Ovary (tissue), 9 donors: ENCODE measurements around the gene FATE1. TPM values are rescaled to one million over a fixed set of nuclear protein-coding genes. Genes with fewer than 3 reads are reported as not detected.

Source experiments
- DNase-seq, 5 donors: peaks; one replicate each; pipeline ENCODE4 v3.0.0-alpha.2; 2019 to 2020
- H3K27ac ChIP-seq, 2 donors: fragments of 200-600 bp; one replicate each; pipeline versions ENCODE4 v1.5.1 to v1.8.0; 2019 to 2022
- H3K27me3 ChIP-seq: fragments of 200-600 bp; one replicate; pipeline ENCODE4 v1.8.0; 2022
- H3K36me3 ChIP-seq: fragments of 200-600 bp; sonication (generic); one replicate; pipeline ENCODE4 v1.5.1; 2019
- H3K4me1 ChIP-seq: one replicate; pipeline ENCODE4 v1.8.1; 2013; ENCODE audit warnings: mild to moderate bottlenecking, moderate library complexity; ENCODE audit not compliant: insufficient read depth
- H3K4me3 ChIP-seq: fragments of 200-600 bp; sonication (generic); one replicate; pipeline ENCODE4 v1.5.1; 2017
- H3K9me3 ChIP-seq, 2 donors: fragments of 200-600 bp in 1 of 2; sonication (generic) in 1 of 2; one replicate each; pipeline versions ENCODE4 v1.5.1 to v1.8.1; 2013 to 2019; ENCODE audit warnings: mild to moderate bottlenecking in 1 of 2, moderate library complexity in 1 of 2
- EP300 ChIP-seq: sonication (generic); formaldehyde crosslinking; IDR thresholded peaks from one replicate; pipeline ENCODE4 v1.6.1; 2017; ENCODE audit warnings: antibody characterized with exemption
- POLR2A ChIP-seq: fragments of 450-650 bp; IDR thresholded peaks from one replicate; pipeline ENCODE4 v1.6.1; 2017; ENCODE audit warnings: antibody characterized with exemption, mild to moderate bottlenecking, moderate library complexity
- WGBS, 3 donors: extraction: QIAGEN DNeasy Blood & Tissue Kit in 1 of 3; methylation state at CpG; one replicate each; pipeline versions ENCODE4 v1.1.5 to v1.1.7; 2013 to 2017; 5-methylcytosine and 5-hydroxymethylcytosine counted together
- intact Hi-C, 4 donors: fragments of 100-400 bp; cut with DNase I; formaldehyde crosslinking; loops; one replicate each; pipeline versions ENCODE4 v1.11.0 to v1.15.1; 2022 to 2023
- polyA plus RNA-seq, 2 donors: library from polyadenylated mRNA; stranded (reverse); fragments of 200-250 nt in 1 of 2; fragments of 350-450 nt in 1 of 2; fragmentation: Illumina TruSeq in 1 of 2; extraction: RNeasy Lipid Tissue Mini Kit (QIAGEN cat#74804) in 1 of 2; gene quantifications; one replicate each; pipeline ENCODE4 v1.2.3, GENCODE V29; 2013 to 2014
- total RNA-seq, 7 donors: library from RNA; depleted of rRNA in 2 of 7; stranded (reverse); fragments of >200 nt in 2 of 7; fragmentation: NEBNext Ultra II Directional in 3 of 7; extraction: Animal tissue kit (Norgen Biotek cat#: 25700) in 3 of 7; gene quantifications; one replicate each; pipeline versions ENCODE4 v1.1.0 to v1.2.4, GENCODE V29; 2016 to 2023
- TF ChIP-seq, protein P1 (sequence below), 3 donors: fragments of 450-650 bp in 2 of 3; fragments of 200-600 bp in 1 of 3; IDR thresholded peaks; one replicate each; pipeline versions ENCODE4 v1.5.1 to v1.8.0; 2016 to 2022; ENCODE audit warnings: antibody characterized with exemption in 3 of 3, mild to moderate bottlenecking in 1 of 3
- donor health status: DM: no; HTN: no; CAD: no; lungs with moderate emphysema.
- donor health status: DM: no; HTN: no; CAD: no.
- donor health status: Bipolar disorder and iron deficiency.
- donor health status: DM: yes; HTN: yes; CAD: no.
- donor health status: DM: no; HTN: no; CAD: no.
- donor health status: DM: yes; HTN: yes; CAD: no.

The FATE1 gene
- total and polyA plus RNA-seq, 9 donors: 1.4 TPM; not detected in 8

DNA sequence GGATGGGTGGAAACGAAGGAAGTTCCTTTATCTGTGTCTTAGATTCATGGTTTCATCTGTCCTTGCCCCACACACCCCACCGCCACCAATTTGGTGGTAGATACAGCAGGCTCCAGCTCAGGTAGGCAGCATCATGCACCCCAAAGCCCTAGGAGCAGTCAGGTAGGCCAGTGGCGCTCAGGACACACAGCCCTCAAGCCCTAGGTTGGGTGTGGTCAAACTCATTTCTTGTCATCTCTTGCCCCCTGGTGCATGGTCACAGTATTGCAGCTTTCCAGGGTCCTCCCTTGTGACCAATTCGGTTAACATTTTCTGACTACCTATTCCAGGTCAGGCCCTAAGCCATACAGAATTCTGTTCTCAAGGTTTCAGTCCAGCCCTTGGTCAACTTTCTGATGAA is 35.0 kb upstream of the FATE1 start:
- Histone ChIP-seq H3K27ac (no peak overlapping the region), H3K9me3 (no peaks in the 10 kb centered on the region), H3K27me3 (no peaks in the 10 kb centered on the region), H3K4me1 (no peaks in the 10 kb centered on the region), H3K4me3 (no peak overlapping the region), H3K36me3 (no peaks in the 10 kb centered on the region)
- DNase-seq: peak in 1 of 5 donors; percentile 34
- 33 to 41% (median 41%) methylated on average over 4 of the region's 4 CpGs for WGBS, 3 donors
- TF ChIP-seq, protein P1, sequence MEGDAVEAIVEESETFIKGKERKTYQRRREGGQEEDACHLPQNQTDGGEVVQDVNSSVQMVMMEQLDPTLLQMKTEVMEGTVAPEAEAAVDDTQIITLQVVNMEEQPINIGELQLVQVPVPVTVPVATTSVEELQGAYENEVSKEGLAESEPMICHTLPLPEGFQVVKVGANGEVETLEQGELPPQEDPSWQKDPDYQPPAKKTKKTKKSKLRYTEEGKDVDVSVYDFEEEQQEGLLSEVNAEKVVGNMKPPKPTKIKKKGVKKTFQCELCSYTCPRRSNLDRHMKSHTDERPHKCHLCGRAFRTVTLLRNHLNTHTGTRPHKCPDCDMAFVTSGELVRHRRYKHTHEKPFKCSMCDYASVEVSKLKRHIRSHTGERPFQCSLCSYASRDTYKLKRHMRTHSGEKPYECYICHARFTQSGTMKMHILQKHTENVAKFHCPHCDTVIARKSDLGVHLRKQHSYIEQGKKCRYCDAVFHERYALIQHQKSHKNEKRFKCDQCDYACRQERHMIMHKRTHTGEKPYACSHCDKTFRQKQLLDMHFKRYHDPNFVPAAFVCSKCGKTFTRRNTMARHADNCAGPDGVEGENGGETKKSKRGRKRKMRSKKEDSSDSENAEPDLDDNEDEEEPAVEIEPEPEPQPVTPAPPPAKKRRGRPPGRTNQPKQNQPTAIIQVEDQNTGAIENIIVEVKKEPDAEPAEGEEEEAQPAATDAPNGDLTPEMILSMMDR (IDR thresholded peaks at IDR 0.05): peak in 1 of 3 donors; percentile 18
- no peak for TF ChIP-seq EP300
- intact Hi-C loops: no loop called here

DNA sequence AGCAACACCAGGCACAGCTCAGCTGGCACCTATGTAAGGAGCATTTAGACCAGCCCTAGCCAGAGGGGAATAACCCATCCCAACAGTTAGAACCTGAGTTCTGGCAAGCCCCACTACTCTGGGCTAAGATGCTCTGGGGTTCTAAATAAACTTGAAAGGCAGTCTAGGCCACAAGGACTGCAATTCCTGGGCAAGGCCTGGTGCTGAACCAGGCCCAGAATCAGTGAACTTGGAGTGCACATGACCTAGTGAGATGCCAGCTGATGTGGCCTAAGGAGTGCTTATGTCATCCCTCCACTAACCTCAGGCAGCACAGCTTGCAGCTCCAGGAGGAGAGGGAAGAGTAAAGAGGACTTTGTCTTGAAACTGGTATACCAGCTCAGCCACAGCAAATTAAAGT is 28.2 kb upstream of the FATE1 start:
- Histone ChIP-seq H3K27ac (no peak overlapping the region), H3K4me1 (no peaks in the 10 kb centered on the region), H3K9me3 (no peaks in the 10 kb centered on the region), H3K27me3 (no peaks in the 10 kb centered on the region), H3K4me3 (no peak overlapping the region), H3K36me3 (no peaks in the 10 kb centered on the region)
- no peak for TF ChIP-seq POLR2A
- intact Hi-C loops: no loop called here
- DNase-seq: no peak

DNA sequence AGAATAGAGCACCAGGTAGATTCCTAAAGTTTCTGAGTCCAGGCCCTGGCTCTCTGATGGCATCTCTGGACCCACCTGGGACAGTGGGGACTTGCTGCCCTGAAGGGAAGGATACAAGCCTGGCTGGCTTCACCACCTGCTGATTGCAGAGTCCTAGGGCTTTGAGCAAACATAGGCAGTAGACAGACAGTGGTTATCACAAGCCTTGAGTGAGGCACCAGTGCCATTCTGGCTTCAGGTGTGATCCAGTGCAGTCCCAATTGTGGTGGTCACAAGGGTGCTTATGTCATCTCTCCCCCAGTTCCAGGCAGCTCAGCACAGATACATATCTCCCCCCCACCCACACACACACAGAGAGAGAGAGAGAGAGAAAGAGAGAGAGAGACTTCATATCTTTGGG is 27.1 kb upstream of the FATE1 start:
- Histone ChIP-seq H3K27ac (no peak overlapping the region), H3K27me3 (no peaks in the 10 kb centered on the region), H3K9me3 (no peaks in the 10 kb centered on the region), H3K4me1 (no peaks in the 10 kb centered on the region), H3K4me3 (no peak overlapping the region), H3K36me3 (no peaks in the 10 kb centered on the region)
- intact Hi-C loops: no loop called here
- no peak for DNase-seq
- TF ChIP-seq EP300 (no peak), POLR2A (no peak)
- TF ChIP-seq, protein P1 (IDR thresholded peaks at IDR 0.05): no peak

DNA sequence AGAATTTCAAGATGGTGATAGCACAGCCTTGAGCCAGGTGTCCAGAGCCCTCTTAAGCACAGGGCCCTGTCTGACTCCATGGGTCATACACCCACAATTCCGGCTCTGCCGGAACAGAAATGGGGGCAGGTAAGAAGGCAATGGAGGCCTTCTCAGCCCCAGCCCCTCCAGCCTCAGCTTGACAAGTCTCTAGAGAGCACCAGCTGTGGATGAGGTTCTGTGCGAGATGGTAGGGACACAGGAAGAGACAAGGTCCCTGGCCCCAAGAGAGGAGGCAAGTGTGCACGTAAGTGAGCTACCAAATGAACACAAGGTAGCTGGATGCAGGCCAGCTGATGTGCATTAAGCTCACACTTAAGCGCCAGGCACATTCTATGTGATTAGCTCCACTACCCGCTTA is 23.0 kb upstream of the FATE1 start:
- no peaks in the 10 kb centered on the region for H3K27me3 ChIP-seq
- no peaks in the 10 kb centered on the region for H3K4me1 ChIP-seq
- 81 to 86% (median 84%) methylated on average over 6 of the region's 6 CpGs for WGBS, 3 donors
- no peak overlapping the region for H3K4me3 ChIP-seq
- peaks cover 0 to 4% of the 10 kb centered on the region in 2 donors for H3K9me3 ChIP-seq
- H3K36me3 ChIP-seq: no peaks in the 10 kb centered on the region
- H3K27ac ChIP-seq: no peak overlapping the region
- DNase-seq: no peak
- intact Hi-C loops: no loop called here
- TF ChIP-seq EP300: no peak
- TF ChIP-seq POLR2A: no peak
- TF ChIP-seq, protein P1 (IDR thresholded peaks at IDR 0.05): no peak

DNA sequence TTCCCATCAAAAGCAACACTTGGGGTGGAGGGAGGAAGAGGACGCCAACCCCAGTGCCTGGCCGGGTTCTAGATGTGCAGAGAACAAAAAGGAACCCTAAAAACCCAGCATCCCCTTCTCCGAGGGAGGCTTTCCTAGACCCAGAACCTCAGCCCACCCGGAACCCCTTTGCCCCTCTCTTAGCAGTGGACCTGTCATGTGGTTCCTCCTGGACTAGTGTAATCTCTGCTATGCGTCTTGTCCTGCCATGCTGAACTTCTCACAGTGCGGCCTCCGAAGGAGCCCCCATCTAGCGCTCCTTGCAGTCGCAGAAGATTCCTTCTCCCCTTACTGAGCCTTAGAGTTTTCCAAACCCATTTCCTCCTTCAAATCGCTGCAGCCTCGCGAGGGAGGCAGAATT is 21.7 kb upstream of the FATE1 start:
- intact Hi-C loops: no loop called here
- no peak for DNase-seq
- H3K9me3 ChIP-seq: peaks cover 0 to 4% of the 10 kb centered on the region in 2 donors
- no peak overlapping the region for H3K27ac ChIP-seq
- no peaks in the 10 kb centered on the region for H3K27me3 ChIP-seq
- WGBS, 3 donors: 59 to 70% (median 67%) methylated on average over 11 to 12 of the region's 12 CpGs
- no peaks in the 10 kb centered on the region for H3K36me3 ChIP-seq
- H3K4me1 ChIP-seq: no peaks in the 10 kb centered on the region
- no peak for TF ChIP-seq POLR2A
- TF ChIP-seq EP300: no peak
- TF ChIP-seq, protein P1 (IDR thresholded peaks at IDR 0.05): no peak
- no peak overlapping the region for H3K4me3 ChIP-seq
